ENCODE data around the gene SRSF5. TPM values are rescaled to one million over a fixed set of nuclear protein-coding genes. Genes with fewer than 3 reads are reported as not detected.

SRSF5 gene
- total RNA-seq, 4 donors from 2014 or later, result 342 to 1,053 (median 453) TPM

DNA sequence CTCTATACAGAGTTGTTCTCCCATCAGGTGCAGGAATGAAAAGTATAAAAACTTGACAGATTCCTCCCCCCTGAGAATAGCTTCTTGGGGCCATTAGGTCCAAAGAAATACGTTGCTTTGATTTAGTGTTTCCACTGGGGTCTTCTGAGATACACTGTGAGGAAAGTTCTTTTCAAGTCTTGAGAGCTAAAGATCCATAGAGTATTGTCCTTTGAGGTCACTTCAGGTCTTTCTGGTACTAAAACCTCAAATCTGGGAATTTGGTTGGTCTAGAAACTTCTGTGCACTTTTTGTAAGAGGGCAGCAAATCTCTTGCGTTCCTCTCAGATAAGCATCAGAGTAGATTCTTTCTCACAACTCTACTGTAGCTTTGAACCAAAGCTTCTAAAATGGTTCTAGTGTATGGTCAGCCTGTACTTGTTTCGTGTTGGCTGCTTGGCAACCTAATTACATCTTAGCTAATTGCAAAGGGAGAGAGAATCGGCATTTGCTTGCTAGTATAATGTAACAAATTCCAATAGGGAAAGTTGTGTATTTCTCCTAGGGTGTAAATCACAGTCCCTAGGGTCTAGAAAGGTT is 10.0 kb downstream of the SRSF5 start:
- 81% methylated on average over 4 of the region's 4 CpGs for WGBS
- Histone ChIP-seq H3K4me3 (no peak overlapping the region), H3K27me3 (no peaks in the 10 kb centered on the region), H3K36me3 (peaks cover 69% of the 10 kb centered on the region), H3K27ac (no peak overlapping the region), H3K4me1 (no peaks in the 10 kb centered on the region), H3K9me3 (no peaks in the 10 kb centered on the region)
- no peak for TF ChIP-seq POLR2AphosphoS5 (IDR thresholded peaks at IDR 0.05)
- TF ChIP-seq, protein P1, sequence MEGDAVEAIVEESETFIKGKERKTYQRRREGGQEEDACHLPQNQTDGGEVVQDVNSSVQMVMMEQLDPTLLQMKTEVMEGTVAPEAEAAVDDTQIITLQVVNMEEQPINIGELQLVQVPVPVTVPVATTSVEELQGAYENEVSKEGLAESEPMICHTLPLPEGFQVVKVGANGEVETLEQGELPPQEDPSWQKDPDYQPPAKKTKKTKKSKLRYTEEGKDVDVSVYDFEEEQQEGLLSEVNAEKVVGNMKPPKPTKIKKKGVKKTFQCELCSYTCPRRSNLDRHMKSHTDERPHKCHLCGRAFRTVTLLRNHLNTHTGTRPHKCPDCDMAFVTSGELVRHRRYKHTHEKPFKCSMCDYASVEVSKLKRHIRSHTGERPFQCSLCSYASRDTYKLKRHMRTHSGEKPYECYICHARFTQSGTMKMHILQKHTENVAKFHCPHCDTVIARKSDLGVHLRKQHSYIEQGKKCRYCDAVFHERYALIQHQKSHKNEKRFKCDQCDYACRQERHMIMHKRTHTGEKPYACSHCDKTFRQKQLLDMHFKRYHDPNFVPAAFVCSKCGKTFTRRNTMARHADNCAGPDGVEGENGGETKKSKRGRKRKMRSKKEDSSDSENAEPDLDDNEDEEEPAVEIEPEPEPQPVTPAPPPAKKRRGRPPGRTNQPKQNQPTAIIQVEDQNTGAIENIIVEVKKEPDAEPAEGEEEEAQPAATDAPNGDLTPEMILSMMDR (IDR thresholded peaks at IDR 0.05), result no peak
- TF ChIP-seq EP300 (IDR thresholded peaks at IDR 0.05), result no peak
- TF ChIP-seq POLR2A (IDR thresholded peaks at IDR 0.05), result no peak
- no peak for DNase-seq (ENCODE audit: low spot score in 2 of 2)

DNA sequence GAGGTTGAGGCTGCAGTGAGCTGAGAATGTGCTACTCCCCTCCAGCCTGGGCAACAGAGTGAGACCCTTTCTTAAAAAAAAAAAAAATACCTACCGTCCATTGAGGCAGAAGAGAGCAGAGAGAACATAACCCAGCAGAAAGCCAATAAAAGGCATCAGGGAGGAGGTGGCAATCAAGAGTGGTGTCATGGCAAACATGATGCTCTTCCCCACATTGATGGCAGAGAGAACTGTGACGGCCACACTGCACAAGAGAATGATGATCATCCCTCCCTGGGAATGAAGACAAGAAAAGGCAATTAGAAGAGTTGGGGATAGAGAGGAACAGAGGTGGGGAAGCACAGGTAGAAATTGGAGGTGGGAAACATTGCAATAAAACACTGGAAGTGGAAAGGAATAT is 12.1 kb downstream of the SRSF5 start:
- H3K9me3 ChIP-seq, result no peaks in the 10 kb centered on the region
- no peaks in the 10 kb centered on the region for H3K27me3 ChIP-seq
- no peak overlapping the region for H3K4me3 ChIP-seq
- no peak for DNase-seq (ENCODE audit: low spot score in 2 of 2)
- H3K27ac ChIP-seq, result no peak overlapping the region
- 82% methylated on average over 2 of the region's 2 CpGs for WGBS
- no peaks in the 10 kb centered on the region for H3K4me1 ChIP-seq
- peaks cover 48% of the 10 kb centered on the region for H3K36me3 ChIP-seq
- TF ChIP-seq, protein P1 (IDR thresholded peaks at IDR 0.05), result no peak
- TF ChIP-seq EP300 (IDR thresholded peaks at IDR 0.05) (no peak), POLR2A (IDR thresholded peaks at IDR 0.05) (no peak), POLR2AphosphoS5 (IDR thresholded peaks at IDR 0.05) (no peak)

DNA sequence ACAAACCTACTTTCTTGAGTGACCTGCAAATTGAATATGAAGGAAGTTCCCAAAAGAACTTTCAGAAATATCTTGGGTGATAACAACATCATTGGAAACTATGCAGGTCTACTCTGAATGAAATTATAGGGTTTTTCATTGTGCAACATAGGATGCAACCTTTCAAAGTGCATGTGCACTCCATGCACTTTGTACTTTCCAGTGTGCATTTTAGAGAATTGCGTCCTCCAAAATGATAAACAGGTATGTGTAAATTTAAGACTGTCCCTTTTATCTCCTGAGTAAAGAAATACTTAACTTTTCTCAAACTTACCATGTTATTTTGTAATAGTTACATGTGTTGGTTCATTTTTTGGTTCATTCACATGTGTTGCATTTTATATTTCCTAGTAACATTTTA is 13.2 kb downstream of the SRSF5 start:
- TF ChIP-seq POLR2A (IDR thresholded peaks at IDR 0.05) (no peak), EP300 (IDR thresholded peaks at IDR 0.05) (no peak), POLR2AphosphoS5 (IDR thresholded peaks at IDR 0.05) (no peak)
- TF ChIP-seq, protein P1 (IDR thresholded peaks at IDR 0.05), result no peak
- H3K9me3 ChIP-seq, result no peaks in the 10 kb centered on the region
- H3K4me1 ChIP-seq, result no peaks in the 10 kb centered on the region
- H3K27me3 ChIP-seq, result no peaks in the 10 kb centered on the region
- no peak overlapping the region for H3K4me3 ChIP-seq
- H3K36me3 ChIP-seq, result peaks cover 39% of the 10 kb centered on the region
- H3K27ac ChIP-seq, result no peak overlapping the region
- DNase-seq (ENCODE audit: low spot score in 2 of 2), result no peak
- WGBS, result 94% methylated on average over 1 of the region's 1 CpG

DNA sequence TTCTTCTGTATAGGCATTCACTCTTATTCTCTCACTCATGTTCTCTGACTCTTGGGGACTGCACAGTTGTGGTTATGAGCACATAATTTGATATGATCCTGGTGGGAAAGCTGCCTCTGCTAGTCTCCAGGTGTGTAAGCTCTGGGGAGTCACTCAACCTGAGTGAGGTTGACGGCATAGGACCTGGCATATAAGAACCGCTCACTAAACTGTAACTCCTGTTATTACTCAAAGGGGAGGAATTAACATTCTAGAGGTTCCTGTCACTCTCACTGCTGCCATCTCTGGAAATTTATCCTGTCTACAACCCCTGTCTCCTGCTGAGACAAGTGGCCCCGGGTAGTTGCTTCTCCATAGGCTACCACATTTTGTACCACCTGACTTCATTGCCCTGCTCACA is 14.0 kb downstream of the SRSF5 start:
- WGBS, result 91% methylated on average over 3 of the region's 3 CpGs
- no peak for DNase-seq (ENCODE audit: low spot score in 2 of 2)
- Histone ChIP-seq H3K4me3 (no peak overlapping the region), H3K9me3 (no peaks in the 10 kb centered on the region), H3K36me3 (peaks cover 30% of the 10 kb centered on the region), H3K4me1 (no peaks in the 10 kb centered on the region), H3K27ac (no peak overlapping the region), H3K27me3 (no peaks in the 10 kb centered on the region)
- TF ChIP-seq POLR2A (IDR thresholded peaks at IDR 0.05) (no peak), EP300 (IDR thresholded peaks at IDR 0.05) (no peak), POLR2AphosphoS5 (IDR thresholded peaks at IDR 0.05) (no peak)
- TF ChIP-seq, protein P1 (IDR thresholded peaks at IDR 0.05), result no peak

DNA sequence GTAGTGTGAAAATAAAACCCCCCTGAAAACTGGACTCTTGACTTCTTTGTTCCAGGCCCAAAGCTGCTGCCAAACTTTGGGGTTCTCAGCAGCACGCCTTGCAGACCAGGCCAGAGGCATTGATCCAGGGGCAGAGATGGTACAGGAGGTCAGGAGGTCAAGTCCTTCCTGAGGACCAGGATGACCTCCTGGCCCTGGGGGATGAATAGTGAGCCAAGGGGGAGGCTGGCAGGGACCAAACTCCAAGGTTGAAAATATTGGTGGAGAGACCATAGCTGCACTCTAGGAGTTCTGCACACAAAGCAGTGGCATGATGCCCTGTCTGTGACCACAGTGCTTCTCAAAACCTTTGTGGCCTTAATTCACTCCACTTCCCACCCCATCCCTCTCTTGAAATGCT is 18.0 kb downstream of the SRSF5 start:
- TF ChIP-seq POLR2A (IDR thresholded peaks at IDR 0.05), result no peak
- TF ChIP-seq POLR2AphosphoS5 (IDR thresholded peaks at IDR 0.05), result no peak
- TF ChIP-seq, protein P1 (IDR thresholded peaks at IDR 0.05), result no peak
- no peak for TF ChIP-seq EP300 (IDR thresholded peaks at IDR 0.05)
- no peaks in the 10 kb centered on the region for H3K9me3 ChIP-seq
- WGBS, result 91% methylated on average over 1 of the region's 1 CpG
- H3K27ac ChIP-seq, result no peak overlapping the region
- no peak for DNase-seq (ENCODE audit: low spot score in 2 of 2)
- no peaks in the 10 kb centered on the region for H3K27me3 ChIP-seq
- no peaks in the 10 kb centered on the region for H3K4me1 ChIP-seq
- no peak overlapping the region for H3K4me3 ChIP-seq
- no peaks in the 10 kb centered on the region for H3K36me3 ChIP-seq
